ENCODE measurements around the gene NUBPL. TPM values are rescaled to one million over a fixed set of nuclear protein-coding genes. Genes with fewer than 3 reads are reported as not detected.

Gene NUBPL
- total RNA-seq, 1 donor from 2014 or later = 9.8 TPM

GRCh38 chr14:31549817-31550216, 11.4 kb upstream of the NUBPL start:
- no peak overlapping the region for H3K4me3 ChIP-seq (ENCODE audit: low read depth, low read length)
- DNase-seq (ENCODE audit: low read depth) = no peak
- H3K36me3 ChIP-seq (ENCODE audit: control insufficient read depth, insufficient read depth, low read length) = no peaks in the 10 kb centered on the region
- TF ChIP-seq CTCF (IDR thresholded peaks at IDR 0.05; ENCODE audit: insufficient read depth, low read length, poor library complexity, severe bottlenecking) = no peak
- H3K27me3 ChIP-seq (ENCODE audit: control insufficient read depth, insufficient read depth, low read length) = no peaks in the 10 kb centered on the region

- no peak for DNase-seq (ENCODE audit: low read depth)
- H3K4me3 ChIP-seq (ENCODE audit: low read depth, low read length) = no peak overlapping the region
- H3K36me3 ChIP-seq (ENCODE audit: control insufficient read depth, insufficient read depth, low read length) = no peaks in the 10 kb centered on the region
- H3K27me3 ChIP-seq (ENCODE audit: control insufficient read depth, insufficient read depth, low read length) = no peaks in the 10 kb centered on the region
- TF ChIP-seq CTCF (IDR thresholded peaks at IDR 0.05; ENCODE audit: insufficient read depth, low read length, poor library complexity, severe bottlenecking) = no peak
Observed at GRCh38 chr14:31550589-31550988, 10.6 kb upstream of the NUBPL start.

- TF ChIP-seq CTCF (IDR thresholded peaks at IDR 0.05; ENCODE audit: insufficient read depth, low read length, poor library complexity, severe bottlenecking) = no peak
- DNase-seq (ENCODE audit: low read depth) = no peak
- no peak overlapping the region for H3K4me3 ChIP-seq (ENCODE audit: low read depth, low read length)
- H3K36me3 ChIP-seq (ENCODE audit: control insufficient read depth, insufficient read depth, low read length) = no peaks in the 10 kb centered on the region
- no peaks in the 10 kb centered on the region for H3K27me3 ChIP-seq (ENCODE audit: control insufficient read depth, insufficient read depth, low read length)
Observed at GRCh38 chr14:31556191-31556590, 5.0 kb upstream of the NUBPL start.

- DNase-seq (ENCODE audit: low read depth) = no peak
- no peak overlapping the region for H3K4me3 ChIP-seq (ENCODE audit: low read depth, low read length)
- no peaks in the 10 kb centered on the region for H3K36me3 ChIP-seq (ENCODE audit: control insufficient read depth, insufficient read depth, low read length)
- no peak for TF ChIP-seq CTCF (IDR thresholded peaks at IDR 0.05; ENCODE audit: insufficient read depth, low read length, poor library complexity, severe bottlenecking)
- no peaks in the 10 kb centered on the region for H3K27me3 ChIP-seq (ENCODE audit: control insufficient read depth, insufficient read depth, low read length)
Observed at GRCh38 chr14:31559939-31560338, 1.3 kb upstream of the NUBPL start.

- DNase-seq (ENCODE audit: low read depth) = no peak
- no peaks in the 10 kb centered on the region for H3K27me3 ChIP-seq (ENCODE audit: control insufficient read depth, insufficient read depth, low read length)
- H3K4me3 ChIP-seq (ENCODE audit: low read depth, low read length) = peak overlapping the region; percentile 83
- no peak for TF ChIP-seq CTCF (IDR thresholded peaks at IDR 0.05; ENCODE audit: insufficient read depth, low read length, poor library complexity, severe bottlenecking)
- no peaks in the 10 kb centered on the region for H3K36me3 ChIP-seq (ENCODE audit: control insufficient read depth, insufficient read depth, low read length)
Observed at GRCh38 chr14:31560759-31561154, 447 bp upstream of the NUBPL start.

GRCh38 chr14:31564194-31564593, 3.0 kb downstream of the NUBPL start:
- no peak for TF ChIP-seq CTCF (IDR thresholded peaks at IDR 0.05; ENCODE audit: insufficient read depth, low read length, poor library complexity, severe bottlenecking)
- H3K27me3 ChIP-seq (ENCODE audit: control insufficient read depth, insufficient read depth, low read length) = no peaks in the 10 kb centered on the region
- no peak overlapping the region for H3K4me3 ChIP-seq (ENCODE audit: low read depth, low read length)
- no peak for DNase-seq (ENCODE audit: low read depth)
- no peaks in the 10 kb centered on the region for H3K36me3 ChIP-seq (ENCODE audit: control insufficient read depth, insufficient read depth, low read length)

Measured in kidney epithelial cell (primary cell).